Activated naive CD4-positive, alpha-beta T cell (primary cell): Measurements from ENCODE around the gene IGFL1.
"Not testable (repeated sequence)": the region's sequence is repeated elsewhere in the genome, so short reads cannot be mapped to it uniquely, and the experiment has no call there.

Experiments
- DNase-seq, 4 experiments: peaks; one replicate each; lab custom pipeline; 2025; lab: John Stamatoyannopoulos, UW

Gene IGFL1

DNA sequence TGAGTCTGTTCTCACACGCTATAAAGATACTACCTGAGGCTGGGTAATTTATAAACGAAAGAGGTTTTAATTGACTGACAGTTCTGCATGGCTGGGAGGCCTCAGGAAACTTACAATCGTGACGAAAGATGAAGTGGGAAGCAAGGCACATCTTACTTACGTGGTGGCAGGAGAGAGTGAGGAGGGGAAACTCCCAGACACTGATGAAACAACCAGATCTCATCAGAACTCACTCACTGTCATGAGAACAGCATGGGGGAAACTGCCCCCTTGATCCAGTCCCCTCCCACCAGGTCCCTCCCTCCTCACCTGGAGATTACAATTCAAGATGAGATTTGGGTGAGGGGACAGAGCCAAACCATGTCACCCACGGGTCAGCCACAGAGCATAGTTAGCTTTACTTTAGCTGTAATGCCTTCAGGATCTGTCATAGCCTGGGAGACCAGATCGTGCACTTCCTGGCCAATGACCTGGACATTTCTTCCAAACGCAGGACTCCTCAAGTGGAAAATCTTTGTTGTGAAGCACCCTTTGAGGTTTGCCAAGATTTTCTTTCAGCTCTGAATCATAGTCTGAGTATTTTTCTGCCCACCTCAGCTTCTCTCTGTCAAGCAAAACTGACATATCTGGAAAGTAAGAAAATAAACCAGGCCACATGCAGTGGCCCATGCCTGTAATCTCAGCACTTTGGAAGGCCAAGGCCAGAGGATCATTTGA, 42.1 kb downstream of the IGFL1 start:
- no peak for DNase-seq

DNA sequence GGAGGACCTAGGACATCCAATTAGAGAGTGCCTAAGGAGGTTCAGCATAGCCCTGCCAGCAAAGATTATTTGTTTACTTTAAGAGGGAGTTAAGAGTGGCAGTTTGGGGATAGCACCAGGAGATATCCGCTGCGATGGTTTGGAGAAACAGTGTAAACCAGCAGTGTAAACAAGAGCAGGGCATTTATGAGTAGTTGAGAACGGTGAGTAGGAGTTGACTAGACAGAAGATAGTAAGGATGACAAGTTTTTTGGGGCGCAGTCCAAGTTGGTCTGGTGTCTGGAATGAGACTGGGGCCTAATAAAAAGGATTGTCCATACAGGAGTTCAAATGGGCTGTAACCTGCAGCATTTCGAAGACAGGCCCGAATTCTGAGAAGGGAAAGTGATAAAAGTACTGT, 44.4 kb downstream of the IGFL1 start:
- not testable (repeated sequence) for DNase-seq

DNA sequence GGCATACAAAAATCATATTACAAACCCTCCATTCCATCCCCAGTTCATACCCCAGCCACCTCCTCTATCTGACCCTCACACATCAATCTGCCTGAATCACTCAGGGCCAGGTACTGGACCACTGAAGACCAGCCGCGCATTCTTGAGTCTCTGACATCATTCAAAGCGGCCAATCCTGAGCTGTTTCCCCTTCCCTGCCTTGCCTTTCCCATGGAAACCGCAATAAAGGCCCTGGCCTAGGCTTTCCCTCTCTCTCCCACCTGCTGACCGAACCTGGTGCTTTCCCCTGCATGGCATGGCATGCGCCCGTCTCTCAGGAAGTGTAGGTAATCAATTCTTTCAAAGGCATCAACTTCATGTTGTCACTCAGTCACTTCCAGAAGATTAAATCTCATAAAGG, 49.6 kb downstream of the IGFL1 start:
- DNase-seq: no peak
